BLaER1 (cell line): ENCODE measurements around the gene TCFL5.
"Not testable (repeated sequence)": the region's sequence is repeated elsewhere in the genome, so short reads cannot be mapped to it uniquely, and the experiment has no call there.

Source experiments
- H3K27ac ChIP-seq: shearing (Covaris generic); formaldehyde crosslinking; 2 replicates; pipeline ENCODE4 v1.8.1; 2022
- H3K27me3 ChIP-seq: shearing (Covaris generic); formaldehyde crosslinking; 2 replicates; pipeline ENCODE4 v1.8.1; 2022
- H3K36me3 ChIP-seq: shearing (Covaris generic); formaldehyde crosslinking; 2 replicates; pipeline ENCODE4 v1.8.1; 2022
- H3K4me1 ChIP-seq: shearing (Covaris generic); formaldehyde crosslinking; 2 replicates; pipeline ENCODE4 v1.8.1; 2022
- H3K4me2 ChIP-seq: shearing (Covaris generic); formaldehyde crosslinking; 2 replicates; pipeline ENCODE4 v1.8.1; 2022
- H3K4me3 ChIP-seq: shearing (Covaris generic); formaldehyde crosslinking; 2 replicates; pipeline ENCODE4 v1.8.1; 2022
- H3K9ac ChIP-seq: shearing (Covaris generic); formaldehyde crosslinking; 2 replicates; pipeline ENCODE4 v1.8.1; 2022
- H3K9me3 ChIP-seq: shearing (Covaris generic); formaldehyde crosslinking; 2 replicates; pipeline ENCODE4 v1.8.1; 2022
- H4K20me1 ChIP-seq: shearing (Covaris generic); formaldehyde crosslinking; 2 replicates; pipeline ENCODE4 v1.8.1; 2022
- Cebpa-rat ChIP-seq: shearing (Covaris generic); IDR thresholded peaks from 2 replicates; pipeline ENCODE4 v1.8.1; 2022

The TCFL5 gene

GRCh38 chr20:62859721-62860120 is 1.9 kb downstream of the TCFL5 start:
- peak overlapping the region; percentile 99 for H3K4me2 ChIP-seq
- peak overlapping the region; percentile 94 for H3K9ac ChIP-seq
- H3K9me3 ChIP-seq: no peaks in the 10 kb centered on the region
- peaks cover 34% of the 10 kb centered on the region for H3K36me3 ChIP-seq
- TF ChIP-seq Cebpa-rat: no peak
- peak overlapping the region; percentile 95 for H3K27ac ChIP-seq
- peaks cover 17% of the 10 kb centered on the region for H3K27me3 ChIP-seq
- peaks cover 61% of the 10 kb centered on the region for H4K20me1 ChIP-seq
- peaks cover 65% of the 10 kb centered on the region for H3K4me1 ChIP-seq
- H3K4me3 ChIP-seq: peak overlapping the region; percentile 91

DNA sequence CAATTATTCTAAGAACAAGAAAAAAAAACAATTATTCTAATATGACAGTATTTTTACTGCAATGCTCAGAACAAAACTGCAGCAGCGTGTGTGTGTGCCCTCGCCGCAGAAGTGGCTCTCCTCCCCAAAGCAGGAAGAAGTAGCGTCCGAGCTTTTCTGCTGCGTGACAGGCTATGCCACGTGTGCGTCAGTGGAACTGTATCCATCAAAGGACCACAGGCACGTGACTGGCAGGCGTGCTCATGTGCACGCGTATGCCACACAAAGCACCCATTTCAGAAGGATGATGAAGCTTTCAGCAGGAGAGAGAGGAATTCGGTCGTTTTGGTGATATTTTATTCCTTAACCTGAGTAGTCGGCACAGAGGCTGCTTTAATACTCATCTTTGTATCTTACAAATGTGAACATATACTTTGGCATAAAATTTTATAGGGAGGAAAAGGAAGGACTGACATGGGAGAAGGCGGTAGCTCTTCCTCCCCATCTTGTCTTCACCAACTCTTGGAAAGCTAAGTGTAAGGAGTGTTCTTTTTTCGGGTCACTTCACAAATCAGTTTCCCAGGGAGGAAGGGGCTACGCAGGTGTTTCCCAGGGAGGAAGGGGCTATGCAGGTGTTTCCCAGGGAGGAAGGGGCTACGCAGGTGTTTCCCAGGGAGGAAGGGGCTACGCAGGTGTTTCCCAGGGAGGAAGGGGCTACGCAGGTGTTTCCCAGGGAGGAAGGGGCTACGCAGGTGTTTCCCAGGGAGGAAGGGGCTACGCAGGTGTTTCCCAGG is 3.4 kb downstream of the TCFL5 start:
- no peak for TF ChIP-seq Cebpa-rat
- H3K9me3 ChIP-seq: no peaks in the 10 kb centered on the region
- peaks cover 73% of the 10 kb centered on the region for H4K20me1 ChIP-seq
- peak overlapping the region; percentile 99 for H3K4me2 ChIP-seq
- H3K9ac ChIP-seq: peak overlapping the region; percentile 11; the same call in 1 of the 2 replicates
- peaks cover 48% of the 10 kb centered on the region for H3K36me3 ChIP-seq
- H3K4me3 ChIP-seq: peak overlapping the region; percentile 91
- H3K27ac ChIP-seq: peak overlapping the region; percentile 95
- peaks cover 70% of the 10 kb centered on the region for H3K4me1 ChIP-seq
- H3K27me3 ChIP-seq: peaks cover 17% of the 10 kb centered on the region

DNA sequence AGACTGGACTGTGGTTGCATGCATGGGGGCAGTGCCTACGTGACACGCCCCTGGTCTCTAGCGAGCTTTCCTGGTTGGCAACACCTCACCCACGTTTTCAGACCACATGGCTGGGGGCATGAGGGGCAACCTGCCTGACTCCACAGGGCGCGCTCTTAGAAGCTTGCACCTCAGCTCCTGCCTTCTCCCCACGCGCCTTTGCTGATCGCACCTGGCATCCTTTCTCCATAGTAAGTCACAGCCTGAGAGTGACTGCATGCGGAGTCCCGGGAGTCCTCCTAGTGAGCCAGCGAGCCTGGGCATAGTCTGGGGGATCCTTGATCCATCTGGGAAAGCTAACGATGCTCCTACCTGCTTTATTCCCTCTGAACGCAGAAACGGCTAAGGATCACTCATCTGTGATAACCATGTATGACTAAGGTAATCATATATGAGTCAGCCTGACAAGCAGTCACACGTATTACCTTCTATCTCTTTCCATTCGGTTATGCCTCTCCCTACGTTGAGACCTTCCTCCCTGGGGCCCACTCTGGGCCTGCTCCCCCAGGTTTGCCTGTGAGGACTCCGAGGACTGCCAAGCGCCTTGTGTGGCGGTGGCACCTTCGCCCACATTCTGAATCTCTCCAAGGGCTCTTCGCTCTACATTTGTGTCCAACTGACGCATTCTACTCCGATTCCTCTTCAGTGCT is 4.5 kb downstream of the TCFL5 start:
- peaks cover 59% of the 10 kb centered on the region for H3K36me3 ChIP-seq
- H3K9me3 ChIP-seq: no peaks in the 10 kb centered on the region
- peaks cover 67% of the 10 kb centered on the region for H3K4me1 ChIP-seq
- H3K9ac ChIP-seq: 0 out of 2 replicates have a peak overlapping the region, but pooled peaks have one; percentile 22
- H3K4me2 ChIP-seq: peak overlapping the region; percentile 99
- peak overlapping the region; percentile 95 for H3K27ac ChIP-seq
- peaks cover 17% of the 10 kb centered on the region for H3K27me3 ChIP-seq
- TF ChIP-seq Cebpa-rat: no peak
- peaks cover 82% of the 10 kb centered on the region for H4K20me1 ChIP-seq
- H3K4me3 ChIP-seq: no peak overlapping the region

- Histone ChIP-seq H3K4me1 (peaks cover 65% of the 10 kb centered on the region), H4K20me1 (peaks cover 91% of the 10 kb centered on the region), H3K9me3 (no peaks in the 10 kb centered on the region), H3K27me3 (peaks cover 6% of the 10 kb centered on the region), H3K27ac (peak overlapping the region; percentile 35; the same call in 1 of the 2 replicates), H3K36me3 (peaks cover 77% of the 10 kb centered on the region), H3K9ac (no peak overlapping the region), H3K4me3 (no peak overlapping the region), H3K4me2 (0 out of 2 replicates have a peak overlapping the region, but pooled peaks have one; percentile 7)
- no peak for TF ChIP-seq Cebpa-rat
Observed at GRCh38 chr20:62855120-62855519, 6.5 kb downstream of the TCFL5 start.

GRCh38 chr20:62854121-62854520 is 7.5 kb downstream of the TCFL5 start:
- H3K9me3 ChIP-seq: no peaks in the 10 kb centered on the region
- H3K4me1 ChIP-seq: peaks cover 55% of the 10 kb centered on the region
- peaks cover 87% of the 10 kb centered on the region for H3K36me3 ChIP-seq
- H3K27me3 ChIP-seq: no peaks in the 10 kb centered on the region
- peaks cover 91% of the 10 kb centered on the region for H4K20me1 ChIP-seq
- no peak overlapping the region for H3K9ac ChIP-seq
- no peak overlapping the region for H3K27ac ChIP-seq
- TF ChIP-seq Cebpa-rat: no peak
- no peak overlapping the region for H3K4me2 ChIP-seq
- H3K4me3 ChIP-seq: no peak overlapping the region

- peaks cover 91% of the 10 kb centered on the region for H4K20me1 ChIP-seq
- not testable (repeated sequence) for H3K4me2 ChIP-seq, H3K27ac ChIP-seq, H3K4me3 ChIP-seq, H3K27me3 ChIP-seq, H3K9me3 ChIP-seq, H3K9ac ChIP-seq
- peaks cover 94% of the 10 kb centered on the region for H3K36me3 ChIP-seq
- H3K4me1 ChIP-seq: peaks cover 48% of the 10 kb centered on the region
Observed at GRCh38 chr20:62853304-62853703, 8.3 kb downstream of the TCFL5 start.

GRCh38 chr20:62852841-62853240 is 8.8 kb downstream of the TCFL5 start:
- H3K36me3 ChIP-seq: peaks cover 95% of the 10 kb centered on the region
- H3K4me3 ChIP-seq: no peak overlapping the region
- H3K9me3 ChIP-seq: no peaks in the 10 kb centered on the region
- no peak overlapping the region for H3K27ac ChIP-seq
- H4K20me1 ChIP-seq: peaks cover 91% of the 10 kb centered on the region
- no peak overlapping the region for H3K9ac ChIP-seq
- H3K27me3 ChIP-seq: no peaks in the 10 kb centered on the region
- no peak for TF ChIP-seq Cebpa-rat
- H3K4me1 ChIP-seq: peaks cover 48% of the 10 kb centered on the region
- H3K4me2 ChIP-seq: no peak overlapping the region

GRCh38 chr20:62852196-62852595 is 9.4 kb downstream of the TCFL5 start:
- H3K4me1 ChIP-seq: peaks cover 48% of the 10 kb centered on the region
- H3K9ac ChIP-seq: no peak overlapping the region
- H3K9me3 ChIP-seq: no peaks in the 10 kb centered on the region
- peak overlapping the region; percentile 38; the same call in 1 of the 2 replicates for H3K27ac ChIP-seq
- H3K4me3 ChIP-seq: no peak overlapping the region
- H3K36me3 ChIP-seq: peaks cover 94% of the 10 kb centered on the region
- peak overlapping the region; percentile 7; the same call in 1 of the 2 replicates for H3K4me2 ChIP-seq
- H4K20me1 ChIP-seq: peaks cover 92% of the 10 kb centered on the region
- no peaks in the 10 kb centered on the region for H3K27me3 ChIP-seq
- TF ChIP-seq Cebpa-rat: no peak

DNA sequence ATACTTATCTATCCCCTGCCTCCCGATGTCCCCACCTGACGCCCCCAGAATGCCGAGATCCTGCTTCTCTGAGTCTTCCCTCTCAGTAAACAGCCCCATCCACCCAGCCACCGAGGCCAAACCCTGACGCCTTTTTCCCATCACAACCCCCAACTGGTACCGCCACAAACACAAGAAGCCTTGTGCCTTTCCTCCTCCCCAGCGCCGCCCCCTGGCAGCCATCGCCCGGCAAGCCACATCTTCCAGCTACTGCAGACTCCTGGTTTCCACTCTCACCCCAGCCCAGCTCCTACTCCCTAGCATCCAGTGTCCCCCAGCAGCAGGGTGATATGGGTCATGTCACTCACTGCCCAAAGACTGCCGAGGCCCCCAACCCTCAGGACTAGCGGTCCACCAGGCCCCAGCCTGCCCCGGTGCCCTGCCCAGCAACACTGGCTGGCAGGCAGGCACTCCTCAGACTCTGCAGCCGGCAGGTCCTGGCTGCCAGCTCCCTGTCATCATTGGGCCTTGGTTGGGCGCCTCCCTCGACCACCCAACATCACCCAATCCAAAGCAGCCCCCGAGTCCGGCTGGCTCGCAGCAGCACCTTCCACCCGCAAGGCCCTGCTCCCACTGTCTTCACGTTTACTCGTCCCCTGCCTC is 11.2 kb downstream of the TCFL5 start:
- Histone ChIP-seq H3K4me2 (no peak overlapping the region), H3K36me3 (peaks cover 81% of the 10 kb centered on the region), H3K4me3 (no peak overlapping the region), H3K4me1 (peaks cover 58% of the 10 kb centered on the region), H3K27me3 (no peaks in the 10 kb centered on the region), H3K9me3 (no peaks in the 10 kb centered on the region), H3K27ac (no peak overlapping the region), H4K20me1 (peaks cover 94% of the 10 kb centered on the region), H3K9ac (no peak overlapping the region)
- no peak for TF ChIP-seq Cebpa-rat

GRCh38 chr20:62849431-62849830 is 12.2 kb downstream of the TCFL5 start:
- Histone ChIP-seq H3K9me3 (no peaks in the 10 kb centered on the region), H4K20me1 (peaks cover 88% of the 10 kb centered on the region), H3K4me2 (no peak overlapping the region), H3K4me1 (peaks cover 51% of the 10 kb centered on the region), H3K27me3 (no peaks in the 10 kb centered on the region), H3K27ac (no peak overlapping the region), H3K9ac (no peak overlapping the region), H3K36me3 (peaks cover 81% of the 10 kb centered on the region), H3K4me3 (no peak overlapping the region)
- no peak for TF ChIP-seq Cebpa-rat

GRCh38 chr20:62848917-62849316 is 12.7 kb downstream of the TCFL5 start:
- H3K27me3 ChIP-seq, H3K4me3 ChIP-seq, H3K27ac ChIP-seq, H3K4me2 ChIP-seq, H3K9ac ChIP-seq, H3K9me3 ChIP-seq: not testable (repeated sequence)
- Histone ChIP-seq H3K4me1 (peaks cover 46% of the 10 kb centered on the region), H4K20me1 (peaks cover 83% of the 10 kb centered on the region), H3K36me3 (peaks cover 81% of the 10 kb centered on the region)
